ENCODE measurements around the gene CLSTN1.

Gene CLSTN1

DNA sequence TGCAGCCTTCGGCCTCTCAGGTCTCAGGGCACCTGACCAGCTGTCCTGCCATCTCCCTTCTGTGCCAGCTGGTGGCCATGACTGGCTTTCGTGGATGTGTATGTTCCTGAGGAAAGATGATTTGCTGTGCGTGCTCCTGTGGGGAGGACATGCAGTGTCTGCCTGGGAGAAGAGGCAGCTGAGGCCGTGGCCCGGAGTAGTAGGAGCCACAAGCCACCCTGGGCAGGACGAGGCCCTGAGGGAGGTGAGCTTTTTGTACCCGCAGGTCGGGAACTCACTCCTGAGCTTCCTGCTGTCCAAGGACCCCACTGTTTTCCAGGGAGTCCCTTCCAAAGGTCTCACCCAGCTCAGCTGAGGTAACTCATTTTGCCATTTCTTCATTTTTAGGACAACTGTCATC lies 113.7 kb downstream of the CLSTN1 start:
- DNase-seq, result no peak

DNA sequence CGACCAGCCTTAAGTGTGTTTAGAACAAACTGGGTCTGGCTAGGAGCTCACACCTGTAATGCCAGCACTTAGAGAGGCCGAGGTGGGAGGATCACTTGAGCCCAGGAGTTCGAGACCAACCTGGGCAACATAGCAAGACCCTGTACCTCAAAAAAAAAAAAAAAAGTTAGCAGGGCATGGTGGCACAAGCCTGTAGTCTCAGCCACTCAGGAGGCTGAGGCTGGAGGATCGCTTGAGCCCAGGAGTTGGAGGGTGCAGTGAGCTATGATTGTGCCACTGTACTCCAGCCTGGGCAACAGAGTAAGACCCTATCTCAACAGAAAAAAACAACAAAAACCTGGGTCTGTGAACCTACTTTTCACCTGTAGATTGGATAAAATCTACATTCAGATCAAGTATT lies 117.6 kb downstream of the CLSTN1 start:
- DNase-seq, result no peak

GRCh38 chr1:9705337-9706093 lies 118.2 kb downstream of the CLSTN1 start:
- no peak for DNase-seq

DNA sequence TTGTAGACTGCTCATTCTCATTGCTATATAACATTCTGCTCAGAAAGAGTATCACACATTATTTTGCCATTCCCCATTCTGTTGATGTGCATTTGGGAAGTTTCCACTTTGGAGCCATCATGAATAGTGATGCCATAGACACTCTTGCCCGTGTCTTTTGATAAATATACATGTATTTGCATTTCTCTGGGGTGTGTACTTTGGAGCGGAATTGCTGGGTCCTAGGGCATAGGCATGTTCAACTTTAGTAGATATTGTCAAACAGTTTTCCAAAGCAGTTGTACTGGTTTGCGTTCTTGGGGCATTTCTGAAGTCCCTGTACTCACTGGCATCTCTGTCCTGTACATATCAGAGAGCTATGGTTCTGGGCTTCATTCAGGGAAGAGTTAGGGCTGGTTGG lies 120.1 kb downstream of the CLSTN1 start:
- DNase-seq, result no peak

DNA sequence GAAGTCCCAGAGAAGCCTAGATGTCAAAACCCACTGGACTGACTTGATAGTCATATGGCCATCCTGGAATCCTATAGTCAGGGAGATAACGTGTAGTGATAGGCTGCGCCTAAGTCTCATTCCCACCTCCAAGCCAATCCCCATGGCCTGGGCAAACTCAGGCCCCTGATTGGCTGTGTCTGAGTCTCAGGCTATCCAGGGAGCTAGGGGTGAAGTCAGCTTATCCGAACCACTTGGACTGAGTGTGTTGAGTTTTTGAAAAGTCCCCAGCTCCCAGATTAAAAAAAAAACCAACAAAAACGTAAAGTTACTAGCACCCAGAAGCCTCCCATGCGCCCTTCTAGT lies 120.6 kb downstream of the CLSTN1 start:
- no peak for DNase-seq

DNA sequence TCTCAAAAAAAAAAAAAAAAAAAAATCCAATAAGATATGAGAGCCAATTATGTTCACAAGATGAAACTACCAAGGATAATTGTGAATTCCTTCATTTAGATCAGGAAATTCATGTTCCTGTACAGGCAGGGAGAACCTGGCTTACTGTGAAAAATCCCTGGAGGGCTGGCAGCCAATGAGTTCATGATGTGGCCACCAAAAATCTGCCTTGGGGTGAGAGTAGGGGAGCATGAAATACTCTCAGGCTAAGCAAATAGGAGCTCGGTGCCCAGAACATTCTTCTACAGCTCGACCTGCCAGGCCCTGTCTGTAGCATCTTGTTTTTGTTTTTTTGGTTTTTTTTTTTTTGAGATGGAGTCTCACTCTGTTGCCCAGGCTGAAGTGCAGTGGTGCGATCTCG lies 122.1 kb downstream of the CLSTN1 start:
- DNase-seq, result no peak

DNA sequence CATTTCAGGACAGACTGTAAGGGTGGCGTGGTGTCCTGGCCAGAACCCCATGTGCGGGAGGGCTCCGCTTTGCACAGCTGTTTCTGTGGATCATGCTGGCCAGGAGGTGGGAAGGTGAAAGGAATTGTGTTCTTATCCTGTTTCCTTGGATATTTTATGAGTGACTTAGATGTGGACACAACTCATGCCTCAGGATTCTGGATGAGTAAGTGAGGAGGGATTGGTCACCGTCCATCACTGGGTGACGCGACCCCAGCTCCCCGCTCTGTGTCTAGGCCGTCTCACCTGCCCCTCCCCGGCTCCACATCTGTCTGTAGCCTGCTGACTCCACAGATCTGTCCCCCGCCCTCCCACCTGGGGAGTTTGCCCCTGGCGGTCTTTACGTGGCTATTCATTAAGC lies 123.4 kb downstream of the CLSTN1 start:
- DNase-seq, result no peak

DNA sequence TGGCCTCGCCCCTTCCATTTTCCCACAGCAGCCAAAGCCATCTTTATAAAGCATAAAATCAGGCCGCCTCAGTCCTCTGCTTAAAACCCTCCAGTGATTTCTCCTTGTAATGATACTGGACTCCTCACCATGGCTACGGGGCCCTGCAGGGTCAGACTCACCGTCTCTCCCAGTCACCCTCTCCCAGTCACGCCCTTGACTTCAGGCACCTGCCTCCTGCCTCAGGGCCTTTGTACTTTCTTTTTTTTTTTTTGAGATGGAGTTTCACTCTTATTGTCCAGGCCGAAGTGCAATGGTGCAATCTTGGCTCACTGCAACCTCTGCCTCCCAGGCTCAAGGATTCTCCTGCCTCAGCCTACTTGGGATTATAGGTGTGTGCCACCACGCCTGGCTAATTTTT lies 124.4 kb downstream of the CLSTN1 start:
- no peak for DNase-seq

- DNase-seq, result no peak
Measured at GRCh38 chr1:9696793-9697192, 127.0 kb downstream of the CLSTN1 start.

GRCh38 chr1:9691691-9692090 lies 132.1 kb downstream of the CLSTN1 start:
- no peak for DNase-seq

DNA sequence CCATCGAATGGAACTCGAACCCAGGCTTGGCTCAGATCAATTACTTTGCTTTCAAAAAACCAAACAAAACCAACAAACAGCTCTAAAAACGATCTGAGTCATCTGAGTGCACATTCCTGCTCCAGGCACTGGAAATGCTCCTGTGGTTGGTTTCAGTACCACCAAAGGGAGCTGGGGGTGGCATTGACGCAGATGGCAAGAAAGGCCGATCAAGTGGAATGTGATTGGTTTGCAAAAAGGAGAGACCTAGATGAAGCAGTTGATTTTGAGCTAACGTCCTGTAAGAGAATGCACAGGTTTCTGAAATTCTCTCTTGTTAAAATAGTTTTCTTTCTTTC lies 132.7 kb downstream of the CLSTN1 start:
- DNase-seq, result no peak

- DNase-seq, result no peak
Measured at GRCh38 chr1:9690440-9691107, 133.2 kb downstream of the CLSTN1 start.

DNA sequence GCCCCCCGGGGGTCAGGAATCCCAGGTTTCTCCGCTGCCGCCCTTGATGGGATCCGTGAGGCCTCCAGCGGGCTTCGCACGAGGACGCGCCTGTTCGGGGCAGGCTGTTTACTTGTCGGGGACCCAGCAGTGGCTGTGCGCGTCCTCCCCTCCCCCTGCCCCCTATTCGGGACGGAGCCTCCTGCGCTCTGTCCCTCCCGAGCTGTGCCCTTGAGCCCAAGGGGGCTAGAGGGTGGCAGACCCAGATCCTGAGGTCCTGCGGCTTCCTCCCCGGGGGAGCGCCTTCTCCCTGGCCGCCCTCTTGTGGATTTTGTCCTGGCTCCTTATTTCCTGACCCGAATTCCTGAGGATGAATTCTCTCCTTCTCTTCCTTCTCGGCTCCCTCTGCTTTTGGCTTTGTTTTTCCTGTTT lies 133.8 kb downstream of the CLSTN1 start:
- no peak for DNase-seq

- peak; percentile 82 for DNase-seq
Measured at GRCh38 chr1:9689011-9689706, 134.6 kb downstream of the CLSTN1 start.

- DNase-seq, result no peak
Measured at GRCh38 chr1:9688599-9688998, 135.2 kb downstream of the CLSTN1 start.

DNA sequence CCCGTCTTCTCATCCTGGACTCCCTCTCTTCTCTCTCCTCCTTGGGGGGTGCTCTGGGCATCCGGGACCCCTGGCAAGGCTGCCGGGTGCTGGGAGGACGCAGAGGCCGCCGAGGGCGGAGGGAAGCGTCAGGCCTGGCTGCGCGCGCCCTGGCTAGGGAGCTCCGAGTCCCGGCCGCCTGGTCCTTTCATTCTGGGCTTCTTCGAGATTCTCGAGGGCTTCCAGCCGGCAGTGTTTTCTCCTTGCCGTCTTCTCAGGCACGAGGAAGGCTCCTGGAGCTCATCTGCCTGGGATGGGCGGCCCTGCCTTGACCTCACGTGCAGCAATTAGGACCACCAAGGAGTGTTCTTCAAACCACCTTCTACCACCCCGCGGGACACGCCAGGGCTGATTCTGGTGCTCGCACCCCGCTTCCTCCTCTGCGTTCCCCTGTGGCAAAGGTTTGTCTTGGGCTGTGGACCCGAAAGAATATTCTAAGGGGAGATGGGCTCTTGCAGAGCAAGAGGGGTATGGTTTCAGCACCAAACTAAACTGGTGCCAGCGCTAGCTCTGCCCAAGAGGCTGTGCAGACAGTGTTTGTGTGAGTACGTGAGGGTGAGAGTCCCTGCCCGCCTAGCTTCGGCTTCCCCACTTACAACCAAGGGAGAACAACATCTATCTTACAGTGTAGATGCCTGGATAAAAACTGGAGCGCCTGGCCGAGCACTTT lies 135.7 kb downstream of the CLSTN1 start:
- DNase-seq, result no peak

GRCh38 chr1:9687120-9687873 lies 136.5 kb downstream of the CLSTN1 start:
- DNase-seq, result peak; percentile 73

GRCh38 chr1:9684801-9685200 lies 139.0 kb downstream of the CLSTN1 start:
- no peak for DNase-seq

- DNase-seq, result no peak
Measured at GRCh38 chr1:9680828-9681227, 142.9 kb downstream of the CLSTN1 start.

DNA sequence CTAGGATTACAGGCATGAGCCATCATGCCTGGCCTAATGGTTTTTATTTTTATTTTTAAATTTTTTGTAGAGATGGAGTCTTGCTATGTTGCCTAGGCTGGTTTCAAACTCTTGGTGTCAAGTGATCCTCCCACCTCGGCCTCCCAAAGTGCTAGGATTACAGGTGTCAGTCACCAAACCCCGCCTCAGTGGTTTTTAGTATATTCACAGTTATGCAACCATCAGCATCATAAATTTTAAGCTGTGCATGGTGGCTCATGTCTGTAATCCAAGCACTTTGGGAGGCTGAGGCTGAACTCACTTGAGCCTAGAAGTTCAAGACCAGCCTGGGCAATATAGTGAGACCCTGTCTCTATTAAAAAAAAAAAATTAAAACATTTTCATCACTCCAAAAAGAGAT lies 143.7 kb downstream of the CLSTN1 start:
- no peak for DNase-seq
